ENCODE results near the gene C14orf132.

DNA sequence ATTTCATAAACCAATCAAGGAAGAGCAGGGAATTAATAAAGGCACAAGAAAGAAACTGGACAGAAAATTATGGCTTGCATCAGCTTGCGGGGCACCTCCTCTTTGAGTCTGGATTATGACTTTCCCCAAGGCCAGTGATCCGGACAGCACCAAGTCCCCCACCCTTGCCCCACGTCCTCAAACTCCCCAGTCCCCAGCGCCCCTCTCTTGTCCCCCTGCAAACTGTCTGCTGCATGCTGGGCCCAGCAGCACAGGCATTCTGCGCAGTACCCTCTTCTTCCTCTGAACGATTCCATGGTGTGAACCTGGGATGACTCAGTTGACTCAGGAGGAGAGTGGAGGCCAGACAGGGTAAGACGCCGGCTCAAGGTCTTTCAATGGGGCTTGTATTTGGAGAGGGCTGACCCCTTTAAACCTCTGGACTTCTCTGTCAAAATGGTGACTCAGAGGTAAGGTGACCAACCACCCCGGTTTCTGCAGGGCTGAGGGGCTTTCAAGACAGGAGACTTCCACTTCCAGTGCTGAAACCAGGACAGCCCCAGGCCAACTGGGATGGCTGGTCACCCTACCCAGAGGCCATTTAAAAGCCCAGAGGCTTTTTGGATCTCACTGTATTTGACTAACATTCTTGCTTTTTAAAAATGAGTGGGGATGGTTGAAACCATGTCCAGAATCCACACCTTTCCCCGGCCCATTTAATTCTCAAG lies 13.5 kb downstream of the C14orf132 start:
- TF ChIP-seq, protein P1, sequence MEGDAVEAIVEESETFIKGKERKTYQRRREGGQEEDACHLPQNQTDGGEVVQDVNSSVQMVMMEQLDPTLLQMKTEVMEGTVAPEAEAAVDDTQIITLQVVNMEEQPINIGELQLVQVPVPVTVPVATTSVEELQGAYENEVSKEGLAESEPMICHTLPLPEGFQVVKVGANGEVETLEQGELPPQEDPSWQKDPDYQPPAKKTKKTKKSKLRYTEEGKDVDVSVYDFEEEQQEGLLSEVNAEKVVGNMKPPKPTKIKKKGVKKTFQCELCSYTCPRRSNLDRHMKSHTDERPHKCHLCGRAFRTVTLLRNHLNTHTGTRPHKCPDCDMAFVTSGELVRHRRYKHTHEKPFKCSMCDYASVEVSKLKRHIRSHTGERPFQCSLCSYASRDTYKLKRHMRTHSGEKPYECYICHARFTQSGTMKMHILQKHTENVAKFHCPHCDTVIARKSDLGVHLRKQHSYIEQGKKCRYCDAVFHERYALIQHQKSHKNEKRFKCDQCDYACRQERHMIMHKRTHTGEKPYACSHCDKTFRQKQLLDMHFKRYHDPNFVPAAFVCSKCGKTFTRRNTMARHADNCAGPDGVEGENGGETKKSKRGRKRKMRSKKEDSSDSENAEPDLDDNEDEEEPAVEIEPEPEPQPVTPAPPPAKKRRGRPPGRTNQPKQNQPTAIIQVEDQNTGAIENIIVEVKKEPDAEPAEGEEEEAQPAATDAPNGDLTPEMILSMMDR (IDR thresholded peaks at IDR 0.05; ENCODE audit: insufficient read depth, low read depth, low read length): no peak
- TF ChIP-seq EZH2 (IDR thresholded peaks at IDR 0.05; ENCODE audit: insufficient read depth, low read length): no peak

Data from astrocyte (in vitro differentiated cells and primary cell).